HG02981 (cell line): Measurements from ENCODE around the gene AKT1S1.
A peak's percentile ranks its signal among the peaks of the same experiment; 100 is the strongest.

Source experiments
- ATAC-seq: cut with Tn5 transposase; IDR thresholded peaks from one replicate; pipeline ENCODE4 v1.9.1; 2021; ENCODE audit warnings: mild to moderate bottlenecking, moderate library complexity; ENCODE audit not compliant: unreplicated experiment

Gene AKT1S1

DNA sequence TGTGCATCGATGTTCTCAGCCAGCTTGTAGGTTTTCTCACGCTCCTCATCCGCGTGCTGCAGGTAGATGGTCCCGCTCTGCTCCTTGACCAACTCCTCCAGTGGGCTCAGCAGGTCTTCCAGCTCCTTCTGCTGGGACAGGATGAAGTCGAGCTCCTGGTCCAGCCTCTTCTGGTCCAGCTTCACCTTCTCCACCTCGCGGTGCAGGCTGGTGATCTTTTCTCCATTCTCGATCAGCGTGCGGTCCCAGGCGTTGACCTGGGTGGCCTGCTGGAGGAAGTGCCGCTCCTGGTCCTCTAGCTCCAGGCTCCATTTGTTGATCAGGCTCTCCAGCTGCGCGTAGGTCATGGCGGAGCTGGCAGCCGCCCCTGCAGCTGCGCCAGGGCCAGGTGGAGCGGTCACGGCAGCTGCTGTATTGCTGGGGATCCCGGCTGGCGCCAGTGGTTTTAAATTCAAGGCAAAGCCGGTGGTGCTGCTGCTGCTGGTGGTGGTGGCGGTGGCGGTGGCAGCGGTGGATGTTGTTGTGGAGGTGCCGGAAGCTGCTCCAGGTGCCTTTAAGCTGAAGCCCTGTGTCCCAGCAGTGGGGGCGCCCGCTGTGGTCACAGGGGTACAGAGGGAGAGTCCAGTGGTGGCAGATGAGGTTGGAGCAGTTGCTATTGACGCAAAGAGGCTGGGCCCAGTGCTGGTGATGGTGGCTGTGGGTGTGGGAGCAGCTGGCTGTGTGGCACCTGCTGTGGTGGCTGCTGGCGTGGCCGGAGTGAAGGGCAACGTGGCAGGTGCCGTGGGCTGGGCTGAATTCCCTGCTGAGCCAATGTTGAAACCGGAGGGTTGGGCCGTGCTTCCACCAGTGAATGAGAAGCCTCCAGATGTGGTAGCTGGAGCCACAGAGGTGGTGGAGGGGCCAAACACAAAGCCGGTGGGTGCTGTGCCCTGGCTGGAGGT, 31.6 kb upstream of the AKT1S1 start:
- ATAC-seq = no peak

DNA sequence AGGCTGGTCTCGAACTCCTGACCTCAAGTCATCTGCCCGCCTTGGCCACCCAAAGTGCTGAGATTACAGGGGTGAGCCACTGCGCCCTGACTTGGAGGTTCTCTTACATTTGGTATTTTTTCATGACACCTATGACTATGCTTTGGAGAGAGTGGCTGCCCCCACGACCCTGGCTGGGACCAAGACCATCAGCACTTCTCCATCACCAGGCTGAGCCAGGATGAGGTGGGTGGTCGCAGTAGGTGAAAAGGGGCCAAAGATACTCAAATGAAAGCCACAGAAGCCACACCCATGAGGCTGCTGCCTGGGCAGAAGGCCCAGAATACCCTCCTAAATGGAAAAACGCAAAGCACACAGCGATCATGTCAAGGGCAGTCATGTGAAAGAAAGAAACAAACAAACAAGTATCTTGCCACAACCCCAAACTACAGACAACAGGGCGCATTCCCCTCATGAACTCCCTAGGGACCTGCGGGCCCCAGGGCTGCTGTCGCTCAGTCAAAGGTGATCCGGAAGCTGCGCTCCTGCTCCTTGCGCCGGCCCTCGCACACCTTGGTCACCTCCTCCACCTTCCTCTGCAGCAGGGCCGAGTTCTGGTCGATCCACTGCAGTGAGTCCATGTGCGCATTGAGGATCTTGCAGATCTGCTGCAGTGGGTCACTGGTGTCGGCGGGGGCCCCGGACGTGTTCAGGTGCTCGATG, 30.7 kb upstream of the AKT1S1 start:
- ATAC-seq = no peak

DNA sequence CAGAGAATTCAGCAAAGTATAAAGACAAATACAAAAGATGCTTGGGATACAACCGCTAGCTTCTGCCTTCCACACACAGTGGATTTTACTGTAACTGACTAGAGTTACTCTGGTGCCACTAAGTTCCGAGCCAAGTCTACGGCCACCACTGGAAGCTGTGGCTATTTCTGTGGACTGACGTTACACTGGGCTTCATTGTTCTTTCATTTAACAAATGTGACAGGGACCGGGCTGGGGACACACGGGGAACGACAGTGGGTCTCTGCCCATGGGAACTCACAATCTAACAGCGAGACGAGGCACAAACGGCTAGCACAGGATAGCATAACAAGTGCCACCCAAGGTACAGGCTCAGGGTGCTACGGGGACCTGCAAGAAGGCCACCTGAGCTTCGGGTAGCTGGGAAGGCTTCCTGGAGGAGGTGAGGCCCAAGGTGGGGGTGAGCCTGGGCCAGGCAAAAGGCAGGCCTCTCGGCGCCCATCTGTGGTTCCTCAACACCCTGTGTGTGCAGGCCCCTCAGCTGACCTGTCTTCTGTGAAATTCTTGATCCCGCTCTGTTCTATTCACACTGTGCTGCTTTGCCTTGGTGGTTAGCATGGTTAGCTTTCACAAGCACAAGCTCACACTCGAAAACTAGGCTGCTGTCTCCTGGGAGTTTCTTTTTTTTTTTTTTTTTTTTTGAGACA, 29.9 kb upstream of the AKT1S1 start:
- ATAC-seq = no peak

DNA sequence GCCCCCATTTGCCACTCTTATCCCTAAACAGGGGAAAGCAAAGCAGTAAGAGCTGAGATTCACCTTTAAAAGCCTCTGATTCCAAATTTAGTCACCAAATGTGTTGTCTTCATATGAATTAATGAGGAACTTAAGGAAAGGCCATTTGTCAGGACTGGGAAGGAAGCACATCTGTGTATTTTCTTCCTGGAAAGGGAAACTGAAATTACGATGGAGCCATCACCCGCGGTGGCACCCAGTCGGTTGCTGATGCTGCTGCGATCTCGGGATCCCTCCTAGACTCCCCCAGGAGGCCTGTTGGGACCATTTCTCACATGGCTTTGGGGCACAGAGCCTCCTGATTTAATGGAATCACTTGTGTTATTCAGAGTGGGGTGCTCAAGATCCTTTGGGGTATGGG, 27.0 kb upstream of the AKT1S1 start:
- no peak for ATAC-seq

DNA sequence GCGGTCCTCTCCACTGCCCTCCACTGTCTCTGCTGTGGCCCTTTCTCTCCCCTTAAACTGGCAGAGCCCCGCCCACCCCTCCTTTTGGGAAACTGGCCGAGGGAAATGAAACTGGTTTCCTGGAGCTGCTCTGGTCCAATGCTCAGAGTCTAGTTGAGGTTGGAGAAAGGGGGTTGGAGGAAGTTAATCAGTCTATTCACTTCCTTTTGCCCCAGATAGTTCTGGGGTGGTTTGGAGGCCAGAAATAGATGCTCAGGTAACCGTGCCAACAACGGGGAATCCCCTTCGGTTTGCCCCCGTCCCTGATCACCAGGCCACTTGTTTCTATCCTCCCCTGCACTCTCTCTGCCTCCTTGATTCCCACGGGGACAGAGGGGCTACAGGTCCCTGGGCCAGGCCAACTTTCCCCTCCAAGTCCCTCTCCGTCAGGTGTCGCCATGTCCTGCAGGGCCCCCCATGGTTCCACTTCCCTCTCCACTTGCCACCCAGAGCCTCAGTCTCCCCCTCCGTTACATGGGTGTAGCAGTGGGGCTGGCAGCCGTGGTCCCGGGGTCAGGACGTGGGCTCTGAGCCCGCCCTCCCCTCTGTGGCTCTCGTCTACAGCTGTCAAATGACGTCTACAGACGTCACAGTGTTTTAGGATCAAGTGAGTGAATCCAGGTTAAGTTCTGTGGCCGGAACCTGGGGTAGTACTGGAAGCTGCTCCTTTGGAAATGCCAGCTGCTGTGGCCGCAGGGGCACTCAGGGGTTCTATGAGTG, 19.9 kb upstream of the AKT1S1 start, which contains the start of gene IL4I1:
IL4I1 (minus strand) TSS at position 25 of the 759 bp plus-strand sequence. CDS start 727 bp downstream, outside the sequence.
- peak; percentile 46 for ATAC-seq

DNA sequence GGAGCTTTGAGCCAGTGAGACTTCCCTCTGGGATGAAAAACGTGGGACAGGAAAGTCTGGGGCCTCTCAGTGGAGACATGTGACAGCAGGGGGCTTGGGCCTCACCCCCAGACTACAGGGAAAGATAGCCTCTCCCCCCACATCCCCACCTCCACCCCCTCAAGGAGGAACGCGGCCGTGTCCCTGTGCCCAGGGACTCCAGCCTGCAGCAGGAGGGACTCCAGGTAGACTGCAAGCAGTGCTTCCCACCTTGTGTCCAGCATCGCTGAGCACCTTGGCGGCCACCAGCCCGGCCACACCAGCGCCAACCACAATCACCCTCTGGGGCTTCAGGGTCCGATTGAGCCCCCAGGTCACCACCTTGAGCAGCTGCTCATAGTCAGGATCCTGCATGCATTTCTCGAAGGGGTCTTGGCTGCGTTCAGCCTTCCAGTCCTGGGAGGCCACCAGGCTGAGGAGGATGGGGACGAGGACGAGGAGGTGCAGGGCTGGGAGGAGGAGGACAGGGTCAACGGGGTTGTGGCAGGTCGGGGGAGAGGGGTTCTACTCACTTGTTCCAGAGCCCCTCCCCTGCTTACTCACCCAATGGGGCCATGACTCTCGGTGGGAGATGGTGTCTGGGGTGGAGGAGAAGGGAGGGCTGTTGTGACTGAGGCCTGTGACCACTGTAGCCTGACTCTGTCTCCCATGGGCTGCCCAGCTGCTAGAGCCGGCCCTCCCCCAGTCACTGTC, 18.6 kb upstream of the AKT1S1 start:
- ATAC-seq = no peak

DNA sequence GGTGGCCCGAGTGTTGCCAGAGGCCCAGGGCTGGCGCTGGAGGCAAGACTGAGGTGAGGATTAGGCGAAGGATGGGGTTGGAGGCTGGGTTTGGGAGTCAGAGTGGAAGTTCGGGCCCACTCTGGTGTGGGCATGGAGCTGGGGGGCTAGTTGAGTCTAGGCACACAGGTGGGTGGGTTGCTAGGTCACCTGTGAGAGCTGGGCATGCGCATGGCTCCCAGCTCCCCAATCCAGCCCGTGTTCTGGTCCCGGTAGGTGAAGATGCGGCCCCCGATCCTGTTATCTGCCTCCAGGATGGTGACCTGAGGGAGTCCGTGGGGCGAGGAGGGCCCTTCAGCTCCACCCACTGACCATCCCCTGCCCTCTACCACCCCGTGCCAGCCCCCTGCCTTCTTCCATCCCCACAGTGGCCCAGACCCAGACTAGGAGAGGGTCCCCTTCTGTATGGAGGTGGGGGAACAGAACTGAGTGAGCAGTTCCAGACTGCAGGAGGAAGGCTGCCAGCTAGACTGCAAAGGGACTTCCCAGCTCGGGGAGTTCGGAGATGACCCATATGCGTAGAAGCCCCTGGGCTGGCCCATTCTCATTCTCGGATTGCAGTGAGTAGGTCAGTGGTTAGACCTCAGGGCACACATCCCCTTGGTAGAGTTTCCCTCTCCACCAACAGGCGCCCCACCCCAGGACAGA, 17.9 kb upstream of the AKT1S1 start:
- no peak for ATAC-seq

DNA sequence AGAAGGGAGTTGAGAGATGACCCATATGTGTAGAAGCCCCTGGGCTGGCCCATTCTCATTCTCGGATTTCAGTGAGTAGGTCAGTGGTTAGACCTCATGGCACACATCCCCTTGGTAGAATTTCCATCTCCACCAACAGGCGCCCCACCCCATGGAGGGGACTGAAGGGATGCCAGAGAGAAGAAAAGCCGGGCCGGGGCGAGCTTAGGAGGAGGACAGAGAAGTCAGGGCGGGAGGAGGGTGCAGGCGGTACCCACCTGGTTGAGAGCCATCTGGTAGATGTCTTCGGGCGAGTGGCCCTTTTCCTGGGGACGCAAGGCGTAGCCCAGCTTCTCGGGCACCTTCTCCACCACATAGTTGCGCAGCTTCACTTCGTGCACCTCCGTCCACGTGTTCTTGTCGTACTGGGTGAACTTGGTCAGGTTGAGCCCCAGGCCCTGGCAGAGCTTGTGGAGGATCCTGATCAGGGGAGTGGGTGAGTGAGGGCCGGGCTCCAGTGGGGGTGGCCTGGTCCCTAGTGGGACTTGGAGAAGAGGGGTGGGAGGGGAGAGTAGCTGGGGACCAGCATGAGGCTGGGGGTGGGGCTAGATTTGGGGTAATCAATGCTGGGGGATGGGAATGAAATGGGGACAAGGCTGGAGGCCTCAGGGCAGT, 17.0 kb upstream of the AKT1S1 start:
- ATAC-seq = no peak

DNA sequence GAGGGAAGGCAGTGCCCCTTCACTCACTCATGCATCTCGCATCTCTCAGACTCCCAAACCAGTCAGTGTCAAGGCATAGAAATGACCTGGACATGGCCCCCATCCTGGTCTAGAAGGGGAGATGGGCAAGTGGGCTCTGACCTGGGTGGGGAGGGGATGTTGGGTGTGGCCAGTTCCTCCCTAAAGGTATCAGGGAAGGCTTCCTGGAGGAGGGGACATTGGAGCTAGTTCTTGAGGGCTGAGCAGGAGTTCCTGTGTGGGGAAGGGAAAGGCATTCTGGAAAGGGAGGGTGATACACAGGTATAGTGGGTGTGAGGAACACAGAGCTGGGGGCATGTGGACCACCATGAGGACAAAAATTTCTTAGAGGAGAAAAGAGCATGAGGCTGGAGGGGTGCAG, 15.6 kb upstream of the AKT1S1 start:
- no peak for ATAC-seq

DNA sequence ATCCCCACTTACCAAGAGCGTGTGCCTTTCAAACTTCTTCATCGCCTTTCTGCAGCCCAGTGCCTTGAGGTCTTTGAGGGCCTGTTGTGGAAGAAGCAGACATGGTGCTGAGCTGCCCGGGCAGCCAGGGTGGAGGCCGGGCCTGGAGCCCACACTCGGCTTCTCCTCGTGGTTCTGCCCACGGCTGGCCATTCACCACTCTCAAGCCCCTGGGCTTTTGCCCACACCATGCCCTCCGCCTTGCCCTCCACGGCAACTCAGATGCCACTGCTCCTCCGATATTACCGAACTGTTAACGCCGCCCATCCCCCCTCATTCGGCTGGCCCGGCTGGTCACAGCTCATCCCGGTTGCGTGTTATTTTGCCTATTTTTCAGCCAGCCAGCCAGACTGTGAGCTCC, 14.2 kb upstream of the AKT1S1 start:
- no peak for ATAC-seq

DNA sequence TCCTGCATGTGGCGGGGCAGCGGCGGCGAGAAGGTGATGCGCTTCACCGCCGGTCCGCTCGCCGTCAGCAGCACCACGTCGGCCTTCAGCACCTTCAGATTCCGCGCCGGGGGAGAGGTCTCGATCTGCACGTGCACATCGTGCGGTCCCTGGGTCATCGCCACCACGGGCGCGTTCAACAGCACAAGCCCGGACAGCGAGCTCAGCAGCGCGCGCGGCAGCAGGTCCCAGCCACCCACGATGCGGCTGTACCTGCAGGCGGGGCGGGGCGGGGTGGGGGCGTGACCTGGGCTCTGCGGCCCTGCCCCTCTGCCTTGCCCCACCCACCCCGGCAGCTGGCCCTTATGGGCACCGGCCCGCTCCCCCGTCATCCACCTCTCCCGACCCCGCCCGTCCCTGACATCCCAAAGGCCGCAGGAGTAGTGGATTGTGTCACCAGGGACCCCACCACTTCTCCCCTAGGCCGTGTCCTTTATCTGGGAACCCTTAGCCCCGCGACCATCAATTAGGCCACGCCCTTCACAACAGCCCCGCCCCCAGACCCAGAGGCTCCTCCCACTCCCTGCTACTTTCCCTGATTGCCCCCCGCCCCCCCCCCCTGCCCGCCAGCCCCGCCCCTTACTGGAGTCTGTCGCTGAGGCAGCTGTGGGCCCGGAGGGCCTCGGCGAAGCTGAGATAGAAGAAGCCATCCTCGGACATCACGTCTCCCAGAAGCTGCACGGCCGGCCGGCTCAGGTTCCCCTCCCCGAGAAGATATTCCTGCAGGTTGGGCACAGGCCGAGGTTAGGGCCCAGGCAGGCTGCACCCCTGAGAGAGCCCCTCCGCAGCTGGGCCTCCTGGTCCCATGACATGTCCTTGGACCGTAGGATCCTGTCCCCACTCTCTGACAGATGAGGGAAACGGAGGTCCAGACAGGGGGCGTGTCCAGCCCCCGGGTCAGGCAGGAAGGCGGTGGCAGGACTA, 13.5 kb upstream of the AKT1S1 start:
- ATAC-seq = no peak

DNA sequence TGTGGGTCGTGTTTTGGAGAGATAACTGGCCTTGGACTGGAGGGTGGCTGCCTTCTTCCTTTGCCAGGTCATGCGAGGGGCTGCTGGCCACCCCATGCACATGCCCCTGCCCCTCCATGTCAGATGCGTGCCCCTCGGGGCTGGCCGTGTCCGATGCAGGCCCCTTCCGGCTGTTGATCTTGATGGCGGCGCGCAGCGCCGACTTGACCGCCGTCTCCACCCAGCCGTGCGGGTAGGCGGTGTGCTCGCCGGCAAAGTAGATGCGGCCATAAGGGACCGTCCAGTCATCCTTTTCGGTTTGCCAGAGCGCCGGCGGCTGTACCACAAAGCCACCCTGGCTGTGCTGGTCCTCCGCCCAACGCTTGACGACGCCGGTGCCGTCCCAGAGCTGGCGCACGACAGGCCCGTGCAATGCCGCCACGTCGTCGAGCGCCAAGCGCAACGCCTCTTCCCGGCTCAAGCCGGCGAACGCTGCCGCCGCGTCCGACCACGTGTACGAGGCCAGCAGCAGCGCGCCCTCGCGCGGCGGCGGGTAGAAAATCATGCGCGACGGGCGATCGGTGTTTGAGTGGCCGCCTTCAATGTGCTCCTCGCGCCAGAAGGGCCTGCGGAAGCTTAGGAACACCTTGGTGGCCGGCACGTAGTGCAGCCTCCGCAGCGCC, 12.7 kb upstream of the AKT1S1 start:
- ATAC-seq = no peak

DNA sequence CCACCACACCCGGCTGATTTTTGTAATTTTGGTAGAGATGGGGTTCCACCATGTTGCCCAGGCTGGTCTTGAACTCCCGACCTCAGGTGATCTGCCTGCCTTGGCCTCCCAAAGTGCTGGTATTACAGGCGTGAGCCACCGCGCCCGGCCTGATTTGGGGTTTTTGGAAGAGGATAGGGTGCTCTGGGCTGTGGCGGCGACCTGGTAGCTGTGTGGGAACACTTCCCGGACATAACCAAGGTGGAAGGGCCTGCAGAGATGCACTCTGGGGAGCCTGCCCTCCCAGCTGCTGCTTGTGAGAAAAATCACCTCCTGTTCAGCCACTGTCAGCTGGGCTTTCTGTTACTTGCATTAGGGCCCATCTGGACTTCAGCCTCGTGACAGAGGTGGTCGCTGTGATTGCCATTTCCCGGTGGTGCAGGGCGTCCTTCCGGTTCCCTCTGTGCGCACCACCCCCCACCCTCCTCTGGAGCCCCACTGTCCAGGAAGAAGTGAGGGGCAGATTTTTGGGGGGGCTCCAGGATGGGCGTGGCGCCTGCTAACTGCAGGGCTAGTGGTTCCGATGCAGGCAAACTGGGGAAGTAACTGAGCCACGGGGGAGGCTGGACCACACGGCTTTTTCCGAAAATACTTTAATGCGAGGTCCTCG, 12.0 kb upstream of the AKT1S1 start:
- no peak for ATAC-seq

DNA sequence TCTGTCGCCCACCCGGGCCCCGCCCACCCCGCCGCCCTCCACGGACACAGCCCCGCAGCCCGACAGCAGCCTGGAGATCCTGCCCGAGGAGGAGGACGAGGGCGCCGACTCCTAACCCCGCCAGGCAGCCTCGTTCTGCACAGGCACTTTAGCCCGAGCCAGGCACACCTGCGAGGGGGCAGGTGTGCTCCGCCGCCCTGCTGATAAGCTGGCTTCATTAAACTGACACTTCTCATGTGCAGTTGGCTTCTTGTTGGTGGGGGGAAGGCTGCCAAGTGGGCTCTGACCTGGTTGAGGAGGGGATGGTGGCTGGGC, 11.3 kb upstream of the AKT1S1 start:
- no peak for ATAC-seq

DNA sequence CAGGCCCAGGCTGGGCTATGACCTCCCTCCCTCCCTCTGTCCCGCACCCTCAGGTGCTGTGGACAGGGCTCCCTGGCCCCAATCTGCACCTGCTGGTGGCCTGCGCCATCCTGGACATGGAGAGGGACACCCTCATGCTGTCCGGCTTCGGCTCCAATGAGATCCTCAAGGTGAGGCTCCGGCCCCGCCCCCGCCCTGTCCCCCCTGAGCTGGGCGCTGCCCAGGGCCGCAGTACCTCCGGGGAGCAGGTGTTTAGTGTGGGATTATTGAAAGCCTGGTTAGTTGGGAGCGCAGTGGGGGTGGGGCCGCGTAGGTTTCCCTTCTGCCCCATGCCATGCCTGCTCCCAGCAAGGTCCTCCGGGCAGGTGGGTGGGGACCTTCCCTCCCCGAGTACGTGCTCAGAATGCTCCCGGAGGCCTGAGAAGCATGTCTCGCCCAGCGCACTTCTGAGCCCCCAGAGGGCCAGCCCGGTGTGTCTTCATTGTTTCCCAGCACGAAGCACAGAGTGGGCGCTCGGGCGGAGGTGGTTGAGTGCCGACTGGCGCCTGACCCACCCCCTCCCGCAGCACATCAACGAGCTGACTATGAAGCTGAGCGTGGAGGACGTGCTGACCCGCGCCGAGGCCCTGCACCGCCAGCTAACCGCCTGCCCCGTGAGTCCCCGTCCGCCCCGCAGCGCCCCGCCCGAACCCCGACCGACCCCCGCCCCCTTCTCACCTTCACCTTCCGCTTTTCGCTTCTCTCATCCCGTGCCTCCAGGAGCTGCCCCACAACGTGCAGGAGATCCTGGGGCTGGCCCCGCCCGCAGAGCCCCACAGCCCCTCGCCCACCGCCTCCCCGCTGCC, 10.7 kb upstream of the AKT1S1 start:
- no peak for ATAC-seq

DNA sequence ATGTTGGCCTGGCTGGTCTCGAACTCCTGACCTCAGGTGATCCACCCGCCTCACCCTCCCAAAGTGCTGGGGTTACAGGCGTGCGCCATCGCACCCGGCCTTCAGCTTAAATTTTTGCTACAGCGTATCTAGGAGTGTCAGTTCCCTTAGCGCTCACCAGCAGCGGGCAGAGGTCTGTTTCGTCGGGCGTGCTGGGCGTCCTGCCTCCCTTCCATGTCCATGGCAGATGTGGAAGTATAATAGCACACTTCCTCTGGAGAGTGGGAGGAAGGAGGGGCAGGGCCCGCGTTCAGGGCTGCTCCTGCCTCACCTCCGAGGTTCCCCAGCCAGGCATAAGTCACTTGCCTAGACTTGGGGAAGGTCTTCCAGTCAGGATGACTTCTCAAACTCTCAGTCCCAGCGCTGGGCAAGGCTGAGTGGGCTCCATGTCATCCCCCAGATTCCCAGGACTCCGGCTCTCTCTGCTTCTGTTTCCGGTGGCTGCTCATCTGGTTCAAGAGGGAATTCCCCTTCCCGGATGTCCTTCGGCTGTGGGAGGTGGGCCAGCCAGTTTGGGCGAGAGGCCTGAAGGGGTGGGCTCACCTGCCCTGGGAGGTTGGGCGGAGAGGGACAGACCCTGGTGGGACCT, 10.0 kb upstream of the AKT1S1 start:
- no peak for ATAC-seq
